Prostate gland (tissue), 2 donors: ENCODE data around the gene ZNF460. TPM values are rescaled to one million over a fixed set of nuclear protein-coding genes. Genes with fewer than 3 reads are reported as not detected.
"Not testable (repeated sequence)": the region's sequence is repeated elsewhere in the genome, so short reads cannot be mapped to it uniquely, and the experiment has no call there.

ENCODE experiments used
- DNase-seq: peaks from one replicate; pipeline ENCODE4 v3.0.0-alpha.2; 2019; ENCODE audit warnings: low spot score
- H3K27ac ChIP-seq, 2 donors: fragments of 200-600 bp; sonication (generic); 2 replicates each; pipeline ENCODE4 v1.5.1; 2017 to 2019
- H3K27me3 ChIP-seq: fragments of 200-600 bp; sonication (generic); replicated peaks from 2 replicates; pipeline ENCODE4 v1.5.1; 2019; ENCODE audit not compliant: insufficient read depth
- H3K36me3 ChIP-seq, 2 donors: fragments of 200-600 bp; sonication (generic); 1 replicate in 1 of 2; 2 replicates in 1 of 2; pipeline versions ENCODE4 v1.5.1 to v1.8.1; 2017 to 2019
- H3K4me1 ChIP-seq: fragments of 200-600 bp; sonication (generic); replicated peaks from 2 replicates; pipeline ENCODE4 v1.5.1; 2019
- H3K4me3 ChIP-seq, 2 donors: fragments of 200-600 bp; sonication (generic); 2 replicates each; pipeline ENCODE4 v1.5.1; 2017 to 2019
- H3K9me3 ChIP-seq: fragments of 200-600 bp; sonication (generic); 2 replicates; pipeline ENCODE4 v1.5.1; 2017
- CTCF ChIP-seq, 4 experiments: fragments of 200-600 bp in 2 of 4; fragments of 450-650 bp in 2 of 4; sonication (generic) in 2 of 4; IDR thresholded peaks; 1 replicate in 3 of 4; 2 replicates in 1 of 4; pipeline ENCODE4 v1.5.1; 2016 to 2019; ENCODE audit warnings: antibody characterized with exemption in 4 of 4, mild to moderate bottlenecking in 2 of 4, moderate library complexity in 2 of 4
- POLR2A ChIP-seq: fragments of 450-650 bp; IDR thresholded peaks from one replicate; pipeline ENCODE4 v1.6.1; 2016; ENCODE audit warnings: antibody characterized with exemption, mild to moderate bottlenecking
- POLR2AphosphoS5 ChIP-seq: sonication (generic); formaldehyde crosslinking; IDR thresholded peaks from one replicate; pipeline ENCODE4 v1.6.1; 2017; ENCODE audit warnings: antibody characterized with exemption
- WGBS: methylation state at CpG from one replicate; pipeline ENCODE4 v1.1.5; 2018; 5-methylcytosine and 5-hydroxymethylcytosine counted together
- intact Hi-C: fragments of 100-400 bp; cut with DNase I; formaldehyde crosslinking; loops from one replicate; pipeline ENCODE4 v1.14.2; 2022
- total RNA-seq, 2 donors: library from RNA; depleted of rRNA; stranded (reverse); fragments of >200 nt; gene quantifications; one replicate each; pipeline ENCODE4 v1.1.0, GENCODE V29; 2016

Gene ZNF460
- total RNA-seq, 2 donors from 2014 or later: 56.3 to 68.4 TPM

GRCh38 chr19:57276430-57276829 lies 3.9 kb upstream of the ZNF460 start:
- Histone ChIP-seq H3K4me1 (no peaks in the 10 kb centered on the region), H3K27ac (no peak overlapping the region), H3K4me3 (no peak overlapping the region), H3K27me3 (no peaks in the 10 kb centered on the region), H3K9me3 (no peaks in the 10 kb centered on the region), H3K36me3 (no peaks in the 10 kb centered on the region)
- no peak for TF ChIP-seq CTCF (IDR thresholded peaks at IDR 0.05)
- TF ChIP-seq POLR2A: no peak
- no peak for TF ChIP-seq POLR2AphosphoS5
- no peak for DNase-seq
- 79% methylated on average over 1 of the region's 1 CpG for WGBS
- intact Hi-C loops: no loop called here

GRCh38 chr19:57278481-57278880 lies 1.8 kb upstream of the ZNF460 start:
- DNase-seq, H3K4me3 ChIP-seq, intact Hi-C loops, H3K27ac ChIP-seq, H3K27me3 ChIP-seq, H3K9me3 ChIP-seq, H3K4me1 ChIP-seq, H3K36me3 ChIP-seq: not testable (repeated sequence)
- 80% methylated on average over 2 of the region's 2 CpGs for WGBS

GRCh38 chr19:57279418-57280164 lies 694 bp upstream of the ZNF460 start:
- H3K4me1 ChIP-seq: peaks cover 5% of the 10 kb centered on the region
- intact Hi-C loops: loop anchor here (1.0 kb wide), 1 partner anchor 39 kb away; the partner anchor contains the start of gene ZNF805
- peak in 2 of 4 experiments; percentile 9 to 34 for TF ChIP-seq CTCF (IDR thresholded peaks at IDR 0.05)
- peak; percentile 40 for TF ChIP-seq POLR2A
- peak; percentile 87 for TF ChIP-seq POLR2AphosphoS5
- peak overlapping the region; percentile 70 to 99 for H3K4me3 ChIP-seq
- WGBS: 5% methylated on average over 25 of the region's 25 CpGs
- no peaks in the 10 kb centered on the region for H3K27me3 ChIP-seq
- peak overlapping the region; percentile 98 to 99 for H3K27ac ChIP-seq
- peak; percentile 88 for DNase-seq
- no peaks in the 10 kb centered on the region for H3K9me3 ChIP-seq
- H3K36me3 ChIP-seq: no peaks in the 10 kb centered on the region

- Histone ChIP-seq H3K9me3 (no peaks in the 10 kb centered on the region), H3K36me3 (peaks cover 0 to 11% of the 10 kb centered on the region in 2 donors)
- no peak for DNase-seq
These were observed 696 bp downstream of the ZNF460 start for GRCh38 chr19:57280962-57281400.

More at GRCh38 chr19:57280962-57281400, 696 bp downstream of the ZNF460 start:
- H3K4me1 ChIP-seq: peaks cover 5% of the 10 kb centered on the region
- TF ChIP-seq CTCF (IDR thresholded peaks at IDR 0.05) (no peak), POLR2A (no peak), POLR2AphosphoS5 (no peak)
- no peaks in the 10 kb centered on the region for H3K27me3 ChIP-seq
- intact Hi-C loops: loop anchor here (1.0 kb wide), 1 partner anchor 41 kb away; the partner anchor contains the start of gene ZNF805
- peak overlapping the region; percentile 70 to 99 for H3K4me3 ChIP-seq
- peak overlapping the region; percentile 98 to 99 for H3K27ac ChIP-seq
- WGBS: 2% methylated on average over 6 of the region's 6 CpGs
